ENCODE measurements around the gene OR10G2.
"Not testable (repeated sequence)": the region's sequence is repeated elsewhere in the genome, so short reads cannot be mapped to it uniquely, and the experiment has no call there.

Gene OR10G2, protein sequence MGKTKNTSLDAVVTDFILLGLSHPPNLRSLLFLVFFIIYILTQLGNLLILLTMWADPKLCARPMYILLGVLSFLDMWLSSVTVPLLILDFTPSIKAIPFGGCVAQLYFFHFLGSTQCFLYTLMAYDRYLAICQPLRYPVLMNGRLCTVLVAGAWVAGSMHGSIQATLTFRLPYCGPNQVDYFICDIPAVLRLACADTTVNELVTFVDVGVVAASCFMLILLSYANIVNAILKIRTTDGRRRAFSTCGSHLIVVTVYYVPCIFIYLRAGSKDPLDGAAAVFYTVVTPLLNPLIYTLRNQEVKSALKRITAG

DNA sequence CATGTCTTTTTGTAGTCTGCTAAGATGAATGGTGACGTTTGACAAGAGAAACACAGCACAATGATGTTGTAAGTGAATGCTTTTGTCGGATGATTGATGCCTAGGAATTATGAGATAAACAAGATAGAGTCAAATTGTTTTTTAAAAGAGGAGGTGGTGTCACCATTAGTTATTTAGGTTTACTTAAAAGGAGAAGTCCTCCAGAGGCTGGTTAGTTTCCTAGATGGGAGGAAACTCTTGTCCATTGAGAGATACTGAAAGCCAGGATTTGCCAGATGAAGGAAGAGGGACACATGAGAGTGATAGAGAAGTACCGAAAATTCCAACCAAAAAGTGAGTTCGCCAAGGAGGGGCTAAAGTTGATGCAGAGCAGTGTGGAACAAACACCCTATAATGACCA is at the start of gene OR10G2:
TSS of gene OR10G2 (minus strand) at position 101 of the 400 bp plus-strand sequence. CDS start at position 3, 98 bp downstream.
- DNase-seq = no peak

DNA sequence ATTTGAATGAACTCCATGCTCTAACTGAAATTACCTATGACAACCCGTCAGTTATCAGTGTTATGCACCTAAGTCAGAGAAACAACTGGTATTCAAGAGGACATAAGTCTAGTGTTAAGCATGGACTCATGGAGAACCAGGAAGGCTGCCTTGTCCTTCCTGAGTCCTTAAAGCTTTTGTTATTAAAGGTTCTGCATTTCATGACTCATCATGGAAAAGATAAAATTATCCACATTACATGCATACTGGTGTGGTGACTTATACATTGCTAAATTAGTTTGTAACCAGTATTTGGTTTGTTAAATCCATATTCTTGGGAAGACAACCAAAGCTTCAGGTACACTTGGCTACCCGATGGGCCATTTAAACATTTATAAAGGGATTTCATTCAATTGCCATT is 45.3 kb upstream of the OR10G2 start:
- DNase-seq = no peak

DNA sequence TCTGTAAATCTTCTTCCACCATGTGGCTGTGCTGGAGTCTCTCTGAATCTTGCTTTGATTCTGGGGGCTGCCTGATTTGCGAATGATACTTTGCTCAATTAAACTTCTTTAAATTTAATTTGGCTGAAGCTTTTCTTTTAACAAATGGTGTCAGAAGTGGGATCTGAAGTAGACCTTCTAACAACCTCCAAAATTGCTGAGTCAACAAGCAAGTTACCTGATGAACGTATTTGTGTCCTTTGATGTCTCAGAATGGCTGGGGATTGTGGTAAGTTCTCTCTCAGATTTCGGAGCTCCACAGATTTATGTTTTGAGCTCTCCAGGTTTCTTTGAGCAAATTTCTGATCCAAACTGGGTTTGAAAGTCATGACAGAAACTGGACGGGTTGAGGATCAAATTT is 40.8 kb upstream of the OR10G2 start:
- DNase-seq = no peak

DNA sequence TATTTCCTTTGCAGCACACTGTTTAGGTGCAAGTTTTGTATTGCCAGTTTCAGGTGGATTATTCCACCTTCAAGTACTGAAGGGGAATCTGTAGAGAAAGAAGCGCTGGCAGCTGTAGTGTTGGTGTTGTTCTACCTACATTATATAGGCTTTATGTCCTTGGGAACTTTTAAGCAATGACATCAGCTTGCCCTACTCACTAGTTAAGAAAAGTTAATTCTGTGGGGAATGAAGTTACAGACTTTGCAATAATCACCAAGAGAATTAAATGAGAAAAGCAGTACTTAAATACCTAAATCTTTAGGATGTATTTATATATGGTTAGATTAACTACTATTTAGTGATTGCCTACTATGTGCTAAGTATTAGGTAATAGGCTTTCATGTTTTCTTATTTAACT is 39.0 kb upstream of the OR10G2 start, which contains the start of gene OR4E1:
TSS of gene OR4E1 (minus strand) at position 101 of the 400 bp plus-strand sequence. CDS start 2,883 bp downstream, outside the sequence.
- no peak for DNase-seq

DNA sequence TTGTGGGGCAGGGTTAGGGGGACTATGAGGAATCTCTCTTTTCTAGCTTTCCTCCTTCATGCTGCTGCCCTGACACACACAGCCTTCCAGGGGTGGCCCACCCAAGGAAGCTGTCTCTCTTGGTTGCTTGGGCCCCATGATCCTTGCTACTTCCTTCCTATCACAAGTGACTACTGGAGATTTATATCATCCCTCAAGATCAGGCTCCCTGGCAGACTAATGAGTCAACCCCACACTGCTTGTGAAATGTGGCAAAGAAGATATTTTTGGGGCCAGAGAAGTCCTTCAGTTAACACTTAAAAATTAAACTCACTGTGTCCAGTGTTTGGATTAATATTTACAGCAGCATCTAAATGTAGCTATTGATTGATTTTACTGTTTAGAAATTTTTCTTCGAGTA is 37.4 kb upstream of the OR10G2 start:
- no peak for DNase-seq

DNA sequence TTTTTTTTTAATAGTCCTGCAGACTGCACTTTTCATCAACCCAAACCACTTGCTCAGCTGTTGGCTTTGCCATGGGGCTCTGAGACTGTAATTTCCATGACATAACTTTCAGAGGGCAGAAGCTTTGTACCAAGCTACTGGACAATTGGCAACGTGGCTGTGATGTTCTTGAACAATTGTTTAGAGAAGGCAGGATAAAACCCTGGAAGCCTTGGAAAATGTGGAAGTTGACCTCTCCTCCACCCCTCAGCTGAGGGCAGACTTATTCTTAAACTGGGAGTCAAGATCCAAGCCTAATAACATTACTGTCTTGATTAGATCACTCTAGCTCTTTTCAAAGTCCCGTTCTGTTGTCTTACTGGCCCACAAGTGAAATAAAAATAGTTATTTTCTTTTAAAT is 36.6 kb upstream of the OR10G2 start:
- DNase-seq = no peak

DNA sequence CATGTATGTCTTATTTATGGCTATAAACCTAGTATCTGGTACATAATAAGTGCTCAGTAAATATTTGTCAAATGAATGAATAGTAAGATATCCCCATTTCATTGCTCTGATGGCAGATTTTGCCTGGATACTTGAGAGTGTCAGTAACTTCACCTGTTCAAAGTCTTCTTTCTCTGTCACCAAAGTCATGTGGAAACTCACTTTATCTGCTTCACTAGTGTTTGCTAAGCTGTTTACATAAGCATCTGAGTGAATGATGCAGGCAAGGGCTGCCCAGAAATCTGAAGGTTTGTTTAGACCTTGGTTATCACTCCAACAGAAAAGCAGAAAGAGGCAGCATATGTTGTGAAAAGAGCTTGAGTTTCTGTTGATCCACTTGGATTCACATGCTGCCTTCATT is 34.5 kb upstream of the OR10G2 start:
- DNase-seq = no peak

DNA sequence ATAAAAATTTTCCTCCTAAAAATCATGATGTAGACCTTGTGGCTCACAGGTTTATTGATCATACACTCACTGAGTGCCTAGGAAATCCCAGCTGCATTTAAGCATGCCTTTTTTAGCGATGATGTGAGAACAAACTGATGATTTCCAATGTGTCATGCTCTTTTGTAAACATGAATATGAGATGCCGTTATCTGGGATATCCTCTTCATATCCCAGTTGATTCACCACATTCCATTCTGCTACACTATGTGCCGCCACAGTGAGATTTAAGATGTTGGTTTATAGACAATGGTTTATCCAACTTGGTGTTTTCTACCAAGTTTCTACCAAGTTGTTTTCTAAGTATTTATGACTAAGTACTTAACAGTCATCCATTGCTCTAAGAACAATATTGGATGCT is 33.6 kb upstream of the OR10G2 start:
- no peak for DNase-seq

DNA sequence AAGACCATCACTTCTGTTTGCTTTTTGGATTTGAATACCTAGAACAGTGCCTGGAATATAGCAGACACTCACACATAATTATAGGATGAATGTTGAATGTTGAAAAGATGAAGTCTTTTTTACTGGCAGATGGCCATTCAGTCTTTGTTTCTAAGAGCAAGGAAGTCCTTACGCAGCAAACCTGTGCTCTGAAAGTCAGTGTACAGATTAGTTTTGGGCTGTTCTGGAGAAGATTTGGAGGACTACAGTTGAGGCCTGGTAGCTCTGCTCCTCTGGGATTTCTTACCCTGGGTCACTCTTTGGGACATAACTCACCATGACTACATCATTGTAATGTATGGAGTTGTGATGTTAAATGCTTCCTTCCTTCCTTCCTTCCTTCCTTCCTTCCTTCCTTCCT is 22.2 kb upstream of the OR10G2 start:
- no peak for DNase-seq

DNA sequence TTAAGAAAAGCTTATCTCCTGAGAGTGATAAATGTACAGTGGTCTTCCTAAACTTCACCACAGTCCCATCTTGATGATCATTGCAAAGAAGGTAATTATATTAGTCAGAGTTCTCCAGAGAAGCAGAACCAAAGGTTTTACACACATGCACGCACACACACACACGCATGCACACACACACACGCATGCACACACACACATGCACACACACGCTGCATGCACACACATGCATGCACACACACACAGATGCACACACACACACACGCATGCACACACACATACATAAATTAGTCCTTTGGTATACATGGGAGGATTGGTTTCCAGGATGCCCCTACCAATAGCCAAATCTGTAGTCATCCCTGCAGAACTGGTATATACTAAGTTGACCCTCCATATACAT is 19.5 kb upstream of the OR10G2 start:
- no peak for DNase-seq

DNA sequence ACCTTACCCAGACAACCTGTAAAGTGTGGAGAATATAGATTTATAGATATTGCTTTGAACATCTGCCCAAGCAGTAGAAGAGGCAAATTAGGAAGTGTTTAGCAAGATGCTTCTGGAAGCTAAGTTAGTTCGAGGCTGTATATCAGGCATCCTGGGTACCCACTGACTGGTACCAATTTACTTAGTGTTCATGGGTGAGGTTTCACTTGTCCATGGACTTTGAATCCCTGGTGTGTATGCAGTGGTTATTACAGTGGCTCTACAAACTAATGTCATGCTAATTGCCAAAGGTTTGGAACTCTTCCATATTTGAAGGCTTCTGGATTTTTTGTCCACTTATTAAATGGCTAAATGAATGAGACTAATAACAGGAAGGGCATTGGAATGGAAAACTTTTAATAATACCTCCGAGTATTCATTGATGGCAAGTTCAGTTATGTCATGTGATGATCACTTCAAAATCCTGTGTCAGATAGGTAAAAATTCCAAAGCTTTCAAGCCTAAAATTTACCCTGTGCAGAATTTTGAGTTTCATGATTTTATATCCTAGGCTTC is 18.7 kb upstream of the OR10G2 start, which contains the start of gene OR4E2:
TSS of gene OR4E2 (plus strand) at position 505 of the 555 bp plus-strand sequence. CDS start 11,248 bp downstream, outside the sequence.
- no peak for DNase-seq

DNA sequence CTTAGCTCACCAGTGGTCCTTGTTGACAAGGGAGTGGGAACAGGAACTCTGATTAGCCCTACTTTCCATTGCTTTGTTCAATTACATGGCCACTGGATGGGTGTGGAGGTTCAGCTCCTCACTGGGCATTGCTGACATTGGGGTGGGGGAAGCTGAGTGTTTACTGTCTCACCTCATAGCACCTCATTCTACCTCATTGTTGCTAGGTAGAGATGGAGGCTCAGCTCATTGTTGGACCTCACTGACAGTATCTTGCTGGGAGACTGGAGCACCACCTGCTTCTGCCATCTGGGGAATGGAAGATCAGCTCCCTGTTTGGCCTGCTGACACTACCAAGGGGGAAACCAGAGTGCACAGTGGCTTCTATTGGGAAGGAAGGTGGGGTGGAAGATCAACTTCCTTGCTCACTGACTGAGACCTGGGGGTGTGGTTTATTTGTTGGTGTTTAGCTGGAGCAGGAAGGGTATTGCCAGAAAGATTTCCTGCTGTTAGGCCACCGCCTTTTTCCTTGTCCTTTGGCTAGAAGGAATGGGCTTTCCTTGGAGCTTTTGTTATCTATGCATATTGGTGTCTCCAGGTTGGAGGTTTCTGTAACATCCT is 17.6 kb upstream of the OR10G2 start:
- no peak for DNase-seq

DNA sequence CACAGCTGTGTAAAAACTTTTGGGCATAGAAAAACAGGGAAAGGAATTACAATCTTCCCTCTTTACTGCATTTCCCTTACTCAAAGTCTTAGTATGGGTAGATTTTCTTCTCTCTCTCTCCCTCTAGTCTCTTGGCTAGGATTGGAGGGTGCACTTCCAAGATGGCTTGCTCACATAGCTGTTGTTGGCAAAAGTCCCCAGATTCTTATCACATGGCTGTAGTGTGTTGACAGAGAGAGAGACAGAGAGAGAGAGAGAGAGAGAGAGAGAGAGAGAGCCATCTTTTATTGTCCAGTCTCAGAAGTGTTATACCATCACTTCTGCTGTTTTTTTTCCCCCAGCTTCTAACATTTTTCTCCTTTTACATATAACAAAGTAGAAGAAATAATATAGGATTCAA is 12.6 kb upstream of the OR10G2 start:
- no peak for DNase-seq

DNA sequence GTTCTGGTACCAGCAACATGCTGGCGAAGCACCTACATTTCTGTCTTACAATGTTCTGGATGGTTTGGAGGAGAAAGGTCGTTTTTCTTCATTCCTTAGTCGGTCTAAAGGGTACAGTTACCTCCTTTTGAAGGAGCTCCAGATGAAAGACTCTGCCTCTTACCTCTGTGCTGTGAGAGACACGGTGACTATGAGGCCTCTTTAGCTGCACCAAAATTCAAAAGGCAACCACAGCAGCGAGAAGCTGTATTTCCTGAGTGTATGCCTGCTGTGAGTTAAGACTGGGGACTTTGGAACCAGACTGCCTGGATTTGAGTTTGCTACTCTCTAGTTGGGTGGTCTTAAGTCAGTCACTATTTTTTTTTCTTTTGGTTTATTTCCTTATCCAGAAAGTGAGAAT is 8.7 kb upstream of the OR10G2 start:
- no peak for DNase-seq

DNA sequence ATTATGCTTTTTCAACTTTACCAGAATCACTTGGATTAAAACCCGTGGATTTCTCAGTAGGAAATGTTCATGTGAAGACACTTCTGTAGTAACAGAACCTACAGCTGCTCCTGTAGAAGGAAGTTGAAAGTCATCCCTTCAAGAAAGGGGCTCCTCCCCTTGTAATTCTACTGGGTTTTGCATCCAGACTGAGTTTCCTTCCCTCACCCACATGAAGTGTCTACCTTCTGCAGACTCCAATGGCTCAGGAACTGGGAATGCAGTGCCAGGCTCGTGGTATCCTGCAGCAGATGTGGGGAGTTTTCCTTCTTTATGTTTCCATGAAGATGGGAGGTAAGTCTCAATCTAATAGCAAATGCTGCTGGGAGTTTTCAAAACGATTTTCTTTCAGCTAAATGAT is 7.9 kb upstream of the OR10G2 start:
- no peak for DNase-seq

DNA sequence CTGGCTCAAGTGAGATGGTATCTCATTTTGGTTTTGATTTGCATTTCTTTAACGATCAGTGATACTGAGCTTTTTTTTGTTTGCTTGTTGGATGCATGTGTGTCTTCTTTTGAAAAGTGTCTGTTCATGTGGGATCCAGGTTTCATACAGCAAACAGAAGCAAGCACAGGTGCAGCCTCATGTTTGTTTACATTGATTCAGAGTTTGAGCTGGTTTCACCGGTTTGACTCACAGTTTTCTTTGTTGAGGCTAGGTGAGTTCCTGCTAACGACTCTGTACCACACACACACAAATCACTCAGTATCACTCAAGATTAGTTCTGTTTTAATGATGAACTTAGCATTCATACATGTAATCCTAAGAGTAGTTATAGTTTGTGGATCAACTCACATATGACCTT is 3.7 kb downstream of the OR10G2 start:
- no peak for DNase-seq

DNA sequence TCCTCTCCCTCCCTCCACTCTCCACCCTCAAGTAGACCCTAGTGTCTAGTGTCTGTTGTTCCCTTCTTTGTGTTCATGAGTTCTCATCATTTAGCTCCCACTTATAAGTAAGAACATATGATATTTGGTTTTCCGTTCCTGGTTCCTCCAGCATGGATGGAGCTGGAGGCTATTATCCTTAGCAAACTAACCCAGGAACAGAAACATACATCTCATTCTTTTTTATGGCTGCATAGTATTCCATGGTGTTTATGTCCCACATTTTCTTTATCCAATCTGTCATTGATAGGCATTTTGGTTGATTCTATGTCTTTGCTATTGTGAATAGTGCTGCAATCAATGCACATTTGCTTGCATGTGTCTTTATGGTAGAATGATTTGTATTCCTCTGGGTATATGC is 4.2 kb downstream of the OR10G2 start:
- DNase-seq = not testable (repeated sequence)

DNA sequence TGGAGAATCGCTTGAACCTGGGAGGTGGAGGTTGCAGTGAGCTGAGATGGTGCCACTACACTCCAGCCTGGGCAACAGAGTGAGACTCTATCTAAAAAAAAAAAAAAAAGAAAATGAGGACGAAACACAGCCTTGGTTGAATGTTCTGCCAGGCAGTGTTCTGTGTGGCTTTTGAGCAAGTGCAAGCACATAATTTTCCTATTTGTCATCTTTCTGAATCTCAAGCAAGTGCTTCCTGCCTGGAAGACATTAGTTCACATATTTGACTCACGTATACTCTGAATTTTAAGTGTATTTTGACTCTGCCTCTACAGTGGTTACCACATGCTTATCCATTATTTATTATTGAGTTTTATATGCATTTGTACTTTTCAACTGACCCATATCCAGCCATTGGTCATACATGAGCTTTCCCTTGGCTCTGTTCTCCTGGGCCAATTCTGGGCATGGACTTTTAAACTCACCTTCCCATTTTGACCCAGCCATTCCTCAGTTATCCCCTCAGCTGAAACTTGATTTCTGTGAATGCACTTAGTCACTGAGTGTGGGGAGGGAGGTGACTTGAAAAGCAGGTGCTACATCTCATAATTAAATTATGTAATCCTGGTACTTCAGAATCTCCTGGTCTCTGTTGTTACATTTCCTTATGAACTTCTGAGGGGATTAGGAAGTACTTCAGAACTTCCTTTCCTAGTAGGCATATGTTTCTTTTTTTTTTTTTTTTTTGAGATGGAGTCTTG is 8.1 kb downstream of the OR10G2 start:
- no peak for DNase-seq

DNA sequence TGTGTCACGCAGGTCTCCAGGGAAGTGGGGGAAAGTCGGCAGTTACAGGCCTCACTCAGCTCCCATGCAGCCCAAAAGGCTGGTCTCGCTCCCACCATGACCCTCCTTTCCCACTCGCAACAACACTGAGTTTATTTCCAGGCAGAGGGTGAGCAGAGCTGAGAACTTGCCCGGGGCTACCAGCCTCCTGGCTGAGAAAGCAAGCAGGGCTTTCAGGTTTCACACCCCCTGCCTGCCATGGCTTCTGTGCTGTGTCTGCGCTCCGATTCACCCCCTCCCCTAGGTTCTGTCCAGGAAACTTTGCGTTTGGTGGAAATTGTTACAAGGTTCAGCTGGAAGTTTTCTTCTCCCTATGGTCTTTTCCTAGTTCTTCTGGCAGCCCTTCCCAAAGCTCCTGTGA is 17.1 kb downstream of the OR10G2 start:
- DNase-seq = no peak

DNA sequence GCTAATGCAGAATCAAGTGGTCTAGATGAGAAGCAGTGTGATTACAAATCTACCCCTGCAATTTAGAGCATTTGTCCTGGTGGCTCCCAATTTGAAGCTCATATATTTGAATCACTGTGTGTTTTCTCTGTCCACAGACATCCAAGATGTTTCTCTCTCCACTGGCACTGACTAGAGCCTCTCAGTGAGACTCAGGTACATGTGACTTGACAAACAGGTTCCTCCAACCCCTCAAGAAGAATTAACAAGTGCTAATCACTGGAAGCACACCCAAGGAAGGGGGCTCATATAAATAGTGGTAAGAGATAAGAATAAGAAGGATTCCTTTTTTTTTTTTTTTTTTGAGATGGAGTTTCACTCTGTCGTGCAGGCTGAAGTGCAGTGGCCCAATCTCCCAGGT is 20.5 kb downstream of the OR10G2 start:
- DNase-seq = no peak

DNA sequence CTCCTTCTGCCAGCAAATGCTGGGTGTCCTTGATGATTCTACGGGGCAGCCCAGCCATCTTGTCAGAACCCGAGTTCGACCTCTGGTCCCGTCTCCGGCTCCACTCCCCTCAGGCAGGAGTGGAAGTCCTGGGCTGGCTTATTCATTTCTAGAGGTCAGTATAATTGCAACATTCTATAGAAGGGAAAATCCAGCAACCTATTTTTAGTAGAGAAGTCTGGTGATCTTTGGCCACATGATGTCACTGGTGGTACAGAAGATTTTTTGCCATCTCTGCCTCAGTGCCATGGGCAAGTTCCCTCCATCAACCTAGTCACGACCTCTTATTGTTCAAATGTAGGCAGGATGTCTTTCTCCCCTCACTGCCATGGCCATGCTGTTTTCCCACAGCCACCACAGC is 22.4 kb downstream of the OR10G2 start:
- no peak for DNase-seq

DNA sequence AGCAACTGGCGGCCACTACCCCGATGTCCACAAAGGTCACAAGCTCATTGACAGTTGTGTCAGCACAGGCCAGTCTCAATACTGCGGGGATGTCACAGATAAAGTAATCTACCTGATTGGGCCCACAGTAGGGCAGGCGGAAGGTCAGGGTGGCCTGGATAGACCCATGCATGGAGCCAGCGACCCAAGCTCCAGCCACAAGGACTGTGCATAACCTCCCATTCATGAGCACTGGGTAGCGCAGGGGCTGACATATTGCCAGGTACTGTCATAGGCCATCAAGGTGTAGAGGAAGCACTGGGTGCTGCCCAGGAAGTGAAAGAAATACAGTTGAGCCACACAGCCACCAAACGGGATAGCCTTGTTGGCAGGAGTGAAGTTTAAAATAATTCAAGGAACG is 32.6 kb downstream of the OR10G2 start:
- DNase-seq = not testable (repeated sequence)

DNA sequence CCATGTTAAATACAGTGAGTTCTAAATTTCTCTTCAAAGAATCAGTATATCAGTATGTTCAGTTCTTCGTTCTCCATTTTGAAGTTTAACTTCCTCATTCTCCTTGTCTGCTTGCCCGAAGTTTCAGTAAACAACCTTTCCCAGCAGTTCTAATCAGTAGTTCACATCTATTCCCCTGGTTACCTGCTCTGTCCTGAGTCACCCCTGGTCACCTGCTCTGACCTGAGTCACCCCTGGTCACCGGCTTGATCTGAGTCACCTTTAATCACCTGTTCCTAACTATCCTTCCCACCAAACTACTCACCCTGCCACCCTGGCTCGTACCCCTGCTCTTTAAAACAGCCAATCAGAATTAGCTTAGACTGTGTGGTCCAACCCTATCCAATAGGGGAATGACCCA is 45.4 kb downstream of the OR10G2 start:
- no peak for DNase-seq
